Endothelial cell of coronary artery (primary cell): Measurements from ENCODE around the gene HYKK. TPM values are rescaled to one million over a fixed set of nuclear protein-coding genes. Genes with fewer than 3 reads are reported as not detected.

Experiments used
- total RNA-seq: library from RNA; depleted of rRNA; stranded (reverse); fragments of >200 nt; gene quantifications from 2 replicates; pipeline ENCODE4 v1.2.3, GENCODE V29; 2014

The HYKK gene, protein sequence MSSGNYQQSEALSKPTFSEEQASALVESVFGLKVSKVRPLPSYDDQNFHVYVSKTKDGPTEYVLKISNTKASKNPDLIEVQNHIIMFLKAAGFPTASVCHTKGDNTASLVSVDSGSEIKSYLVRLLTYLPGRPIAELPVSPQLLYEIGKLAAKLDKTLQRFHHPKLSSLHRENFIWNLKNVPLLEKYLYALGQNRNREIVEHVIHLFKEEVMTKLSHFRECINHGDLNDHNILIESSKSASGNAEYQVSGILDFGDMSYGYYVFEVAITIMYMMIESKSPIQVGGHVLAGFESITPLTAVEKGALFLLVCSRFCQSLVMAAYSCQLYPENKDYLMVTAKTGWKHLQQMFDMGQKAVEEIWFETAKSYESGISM
- total RNA-seq: 0.72 and 0.94 TPM in 2 replicates

DNA sequence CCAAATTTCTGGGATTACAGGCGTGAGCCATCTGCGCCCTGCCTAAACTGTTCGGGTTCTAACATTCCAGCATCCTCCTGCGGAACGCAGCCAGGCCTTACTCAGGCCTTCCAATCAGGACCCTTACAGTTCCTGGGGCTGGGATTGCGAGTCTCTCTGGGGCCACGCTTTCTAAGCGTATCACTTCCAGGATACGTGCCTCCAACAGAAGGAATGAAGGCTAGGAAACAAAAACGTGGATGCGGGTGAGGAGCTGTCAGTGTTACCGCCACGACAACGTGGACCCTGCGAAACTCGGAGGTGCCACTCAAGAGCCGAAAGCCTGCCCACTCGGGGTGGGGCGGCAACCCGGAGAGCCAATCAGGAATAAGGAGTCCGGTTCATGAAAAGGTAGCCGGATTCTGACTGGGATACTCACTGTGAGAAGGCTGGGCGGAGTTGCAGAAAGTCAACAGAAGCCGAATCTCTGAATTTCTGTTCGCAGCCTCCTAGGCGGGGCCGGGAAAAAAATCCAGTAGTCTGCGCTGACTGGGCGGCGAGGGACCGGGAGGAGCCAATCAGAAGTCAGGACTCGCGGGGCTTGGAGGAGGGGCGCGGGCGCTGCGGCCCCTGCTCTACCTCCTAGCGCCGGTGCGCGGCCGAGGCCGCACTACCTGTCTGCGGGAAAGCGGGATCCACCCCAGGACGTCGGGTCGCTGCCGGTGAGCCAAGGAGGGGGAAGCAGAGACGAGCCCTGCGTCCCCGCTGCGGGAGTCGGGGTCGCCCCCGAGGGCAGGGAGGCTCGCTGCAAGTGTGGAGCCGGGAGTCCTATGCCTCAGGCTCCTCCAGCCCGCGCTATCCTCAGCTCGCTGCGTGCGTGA, at the start of gene HYKK:
HYKK (plus strand) TSS at position 607 of the 860 bp plus-strand sequence. CDS start 5,512 bp downstream, outside the sequence.

DNA sequence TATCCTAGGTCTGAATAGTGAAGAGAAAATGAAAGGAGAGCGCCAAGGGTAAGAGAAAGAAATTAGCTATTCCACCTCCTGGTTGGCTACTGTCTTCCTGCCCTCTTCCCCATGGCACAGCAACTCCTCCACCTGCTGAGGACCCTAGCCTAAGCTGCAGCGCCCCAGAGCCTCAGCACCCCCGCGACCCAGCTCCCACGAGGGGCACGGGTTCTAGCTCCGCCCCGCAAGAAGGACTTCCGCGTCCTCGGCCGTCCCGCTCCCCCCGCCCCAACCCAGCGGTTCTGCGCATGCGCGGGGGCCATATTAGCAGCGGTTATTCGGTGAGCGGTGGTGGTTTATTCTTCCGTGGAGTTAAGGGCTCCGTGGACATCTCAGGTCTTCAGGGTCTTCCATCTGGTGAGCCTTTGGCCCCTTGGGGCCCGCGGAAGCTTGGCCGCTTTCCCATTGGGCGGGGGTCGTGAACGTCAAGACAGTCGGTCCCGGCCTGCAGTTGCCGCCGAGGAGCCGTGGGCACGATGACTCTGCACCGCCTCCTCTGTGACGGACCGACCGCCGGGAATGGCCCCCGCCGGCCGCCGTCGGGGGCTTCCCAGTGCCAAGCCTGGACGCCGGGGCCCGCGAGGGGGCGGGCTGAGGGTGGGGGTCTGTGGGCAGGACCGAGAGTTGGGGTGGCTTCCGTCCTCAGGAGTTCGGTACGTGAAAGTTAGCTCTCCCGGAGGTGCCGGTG, 32.9 kb downstream of the HYKK start, which contains the start of gene PSMA4:
PSMA4 (plus strand) TSS at position 304 of the 730 bp plus-strand sequence. CDS start 1,484 bp downstream, outside the sequence.

GRCh38 chr15:78565097-78565950, 57.9 kb downstream of the HYKK start, which contains the start of gene CHRNA5:
TSS of gene CHRNA5 (plus strand) at chr15:78565520. CDS start at chr15:78565720, 200 bp downstream.

Other genes starting within 250 kb of the HYKK start
- 5.3 and 10.0 TPM in 2 replicates for gene DNAJA4, start 243.0 kb upstream of the HYKK start, total RNA-seq
- gene SKIC8, start 208.0 kb upstream of the HYKK start, total RNA-seq: 79.0 and 93.5 TPM in 2 replicates
- not detected in 2 replicates for gene CRABP1, start 167.2 kb upstream of the HYKK start, total RNA-seq
- 29.9 and 39.0 TPM in 2 replicates for gene IREB2, start 69.4 kb upstream of the HYKK start, total RNA-seq
- gene PSMA4, start 32.9 kb downstream of the HYKK start, total RNA-seq: 158 and 227 TPM in 2 replicates
- 2.6 and 4.4 TPM in 2 replicates for gene CHRNA5, start 57.9 kb downstream of the HYKK start, total RNA-seq
- gene CHRNA3, start 113.4 kb downstream of the HYKK start, total RNA-seq: not detected in 2 replicates
- gene CHRNB4, start 133.6 kb downstream of the HYKK start, total RNA-seq: not detected in 2 replicates